Pons (tissue), 1 donor: Measurements from ENCODE around the gene ZMYM2.
A peak's percentile ranks its signal among the peaks of the same experiment; 100 is the strongest.

Source experiments
- DNase-seq: peaks from one replicate; pipeline ENCODE4 v3.0.0-alpha.2; 2016; ENCODE audit warnings: low spot score

ZMYM2 gene

DNA sequence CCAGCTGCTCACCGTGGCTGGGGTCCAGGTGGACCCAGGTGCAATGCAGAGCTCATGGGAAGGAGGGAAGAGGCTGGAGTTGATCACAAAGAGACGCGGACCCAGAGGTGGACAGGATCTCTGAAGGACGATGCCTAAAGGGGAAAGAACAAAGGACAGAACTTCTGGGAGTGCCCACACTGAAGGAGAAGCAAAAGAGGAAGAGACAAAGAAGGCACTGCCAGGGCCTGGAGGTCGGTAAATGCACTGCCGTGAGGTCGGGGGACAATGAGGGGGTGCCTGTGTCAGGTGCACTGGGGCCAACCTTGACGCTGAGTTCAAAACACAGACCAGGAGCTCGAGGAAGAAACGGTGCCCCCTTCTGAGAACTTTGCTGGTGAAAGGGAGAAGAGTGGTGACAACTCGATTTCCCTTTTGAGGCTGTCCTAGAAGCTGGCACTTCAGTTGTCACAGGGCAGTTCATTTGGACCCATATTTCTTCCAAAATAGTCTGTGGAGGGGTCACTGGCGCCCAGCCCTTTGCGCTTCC, 146.7 kb downstream of the ZMYM2 start:
- no peak for DNase-seq

DNA sequence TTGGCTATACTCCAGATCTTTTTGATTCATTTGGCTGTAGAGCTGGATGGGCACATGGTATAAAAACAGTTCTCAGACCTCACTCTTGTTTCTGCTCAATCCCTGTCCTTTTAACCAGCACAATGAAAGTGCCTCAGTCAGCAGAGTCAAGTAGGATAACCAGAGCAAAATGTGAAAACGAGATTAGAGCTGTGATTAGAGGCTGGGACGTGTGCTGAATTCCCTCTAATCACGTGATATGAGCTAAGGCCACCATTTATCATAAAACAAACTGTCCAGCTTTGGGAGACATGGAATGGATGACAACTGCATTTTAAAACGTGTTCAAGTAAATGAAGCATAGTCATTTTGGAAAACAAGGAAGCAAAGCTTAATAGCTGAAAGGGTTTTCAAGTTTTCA, 148.2 kb downstream of the ZMYM2 start:
- DNase-seq = no peak

DNA sequence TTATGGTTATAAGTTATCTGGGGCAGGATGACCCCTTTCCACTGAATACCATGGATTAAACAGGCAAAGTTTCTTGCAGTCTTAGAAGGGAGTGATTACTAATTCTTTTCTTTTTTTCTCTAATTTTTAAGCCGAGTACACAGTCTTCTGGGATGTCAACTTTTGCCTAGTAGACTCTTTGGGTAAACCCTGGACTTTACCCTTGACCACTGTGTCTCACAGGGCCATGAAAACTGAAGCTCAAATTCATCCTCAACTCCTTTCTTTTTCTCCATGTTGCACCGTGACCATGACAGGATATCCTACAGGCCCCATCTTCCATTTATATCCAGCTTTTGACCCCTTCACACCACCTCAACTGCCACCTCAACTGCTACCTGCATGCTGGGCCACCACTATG, 150.5 kb downstream of the ZMYM2 start:
- no peak for DNase-seq

DNA sequence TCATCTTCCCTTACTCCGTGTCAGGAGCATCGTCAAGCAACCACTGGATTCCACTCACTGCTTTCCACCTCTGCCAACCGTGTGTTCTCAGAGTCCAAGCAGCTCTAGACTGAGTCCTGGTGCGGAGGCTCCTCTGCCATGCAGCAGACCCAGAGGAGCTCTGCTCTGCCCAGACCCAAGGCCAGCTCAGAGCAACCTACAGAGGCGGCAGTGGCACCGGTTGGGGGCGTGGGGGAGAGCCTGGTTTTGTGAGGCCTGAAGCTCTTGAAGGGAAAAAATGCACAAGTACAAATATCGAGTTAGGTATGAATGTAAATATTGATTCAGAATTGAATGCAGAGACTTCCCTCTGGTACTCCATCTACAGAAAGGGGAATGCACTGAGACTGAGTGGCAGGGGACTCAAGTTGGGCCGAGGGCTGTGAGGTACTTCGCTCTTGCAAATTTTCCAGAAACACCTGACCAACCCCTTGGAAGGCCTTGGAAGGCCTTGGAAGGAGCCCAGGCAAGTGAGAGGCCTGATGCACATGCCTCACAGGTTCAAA, 155.6 kb downstream of the ZMYM2 start:
- DNase-seq = no peak

DNA sequence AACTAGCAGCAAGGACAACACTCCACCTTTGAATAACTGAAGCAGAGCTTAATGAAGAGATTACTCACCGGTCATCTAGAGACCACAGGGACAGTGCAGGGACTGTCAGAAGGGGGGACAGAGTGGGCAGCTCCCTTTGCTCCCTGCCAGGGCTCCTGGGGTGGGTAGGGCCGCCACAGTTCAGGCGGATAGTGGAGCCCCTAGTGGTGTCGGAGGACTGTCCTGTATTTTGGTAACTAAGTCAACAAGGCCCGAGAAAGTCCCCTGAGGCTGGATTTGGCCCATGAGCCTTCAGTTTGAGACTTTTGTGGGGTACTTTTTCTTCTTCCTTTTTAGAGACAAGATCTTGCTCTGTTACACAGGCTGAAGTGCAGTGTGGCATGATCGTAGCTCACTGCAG, 157.7 kb downstream of the ZMYM2 start:
- DNase-seq = no peak

DNA sequence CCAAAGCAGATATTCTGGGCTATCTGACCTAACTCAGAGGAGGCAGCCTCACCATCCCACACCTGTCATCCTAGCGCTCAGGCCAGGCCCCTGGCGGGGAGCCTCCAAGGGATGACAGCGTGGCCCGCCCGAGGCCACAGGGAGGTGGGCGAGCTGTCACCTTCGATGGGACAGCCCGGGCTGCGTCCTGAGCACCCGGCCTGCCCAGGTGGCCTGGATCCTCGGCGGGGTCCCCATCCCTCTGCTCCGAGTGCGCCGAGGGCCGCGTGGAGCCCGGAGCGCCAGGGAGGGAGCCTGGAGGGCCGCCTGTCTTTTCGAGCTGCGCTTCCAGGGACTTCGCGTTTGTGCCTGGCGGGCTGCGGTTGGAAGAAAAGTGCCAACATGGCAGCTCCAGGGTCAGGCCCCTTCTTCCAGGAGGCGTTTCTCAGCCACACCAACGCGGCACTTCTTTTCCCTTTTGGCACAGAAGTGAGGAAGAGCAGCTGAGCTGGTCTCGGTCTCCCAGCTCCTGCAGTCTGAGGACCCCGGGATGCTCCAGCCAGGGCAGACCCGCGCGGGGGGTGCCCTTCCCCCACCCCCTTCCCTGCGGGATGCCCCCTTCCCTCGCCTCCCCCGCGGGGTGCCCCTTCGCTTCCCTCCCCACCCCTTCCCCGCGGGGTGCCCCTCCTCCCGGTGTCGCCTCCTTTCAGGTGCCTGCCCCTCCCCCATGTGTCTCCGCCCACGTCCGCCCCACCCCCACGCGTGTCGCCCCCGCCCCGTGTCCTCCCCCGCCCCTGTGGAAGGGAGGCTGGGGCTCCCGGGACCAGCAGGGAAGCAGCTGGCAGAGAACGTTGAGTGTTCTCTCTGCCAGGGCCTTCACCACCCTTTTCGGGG, 160.0 kb downstream of the ZMYM2 start:
- no peak for DNase-seq

DNA sequence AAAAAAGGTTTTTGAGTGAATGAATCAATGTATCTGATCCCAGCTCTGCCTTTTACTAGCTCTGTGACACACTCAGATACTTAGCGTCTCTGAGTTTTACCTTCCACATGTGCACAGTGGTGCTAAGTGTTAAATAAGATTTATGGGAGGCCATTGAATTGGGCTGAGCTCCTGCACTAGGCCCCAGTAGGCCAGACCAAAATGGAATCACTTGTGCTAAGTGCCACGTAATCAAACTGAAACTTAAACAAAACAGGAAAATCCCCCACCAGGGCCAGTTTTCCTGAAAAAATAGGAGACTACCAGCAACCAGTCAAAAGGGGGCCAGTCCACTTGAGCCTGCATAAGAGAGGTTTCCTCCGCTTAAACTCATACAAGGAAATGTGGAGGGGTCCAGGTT, 161.4 kb downstream of the ZMYM2 start:
- DNase-seq = no peak

DNA sequence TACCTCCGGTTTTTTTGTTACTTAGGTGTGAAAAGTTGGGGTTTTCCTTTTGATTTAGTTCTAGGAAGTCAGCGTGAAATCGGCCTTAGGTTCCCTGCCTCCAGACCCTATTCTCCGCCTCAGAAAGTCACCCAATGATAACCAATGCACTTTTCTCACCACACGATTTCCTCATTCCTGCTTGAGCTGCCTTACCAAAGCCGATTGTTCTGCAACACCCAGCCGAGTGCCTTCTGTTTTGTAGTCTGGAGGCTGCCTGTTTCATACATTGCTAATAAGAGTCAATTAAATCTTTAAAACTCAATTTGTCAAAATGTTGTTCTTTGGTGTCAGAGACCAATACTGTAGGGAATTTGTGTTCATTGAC, 162.6 kb downstream of the ZMYM2 start:
- DNase-seq = no peak

DNA sequence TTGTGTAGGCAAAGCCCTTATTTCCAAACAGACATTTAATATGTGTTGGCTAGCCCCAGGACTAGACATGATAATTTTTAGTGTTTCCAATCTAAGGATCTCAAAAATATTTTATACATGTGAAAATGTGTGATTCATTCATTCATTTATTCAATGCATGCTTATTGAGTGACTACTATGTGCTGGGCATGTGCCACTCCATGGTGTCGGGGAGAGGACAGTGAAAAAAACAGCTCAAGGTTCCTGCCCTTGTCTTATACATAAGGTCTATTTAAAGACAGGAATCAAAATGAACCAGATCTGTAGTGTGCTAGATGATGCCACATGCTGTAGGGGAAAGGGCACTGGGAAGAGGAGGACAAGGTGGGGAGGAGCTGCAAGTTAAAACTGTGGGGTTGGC, 165.8 kb downstream of the ZMYM2 start:
- no peak for DNase-seq

DNA sequence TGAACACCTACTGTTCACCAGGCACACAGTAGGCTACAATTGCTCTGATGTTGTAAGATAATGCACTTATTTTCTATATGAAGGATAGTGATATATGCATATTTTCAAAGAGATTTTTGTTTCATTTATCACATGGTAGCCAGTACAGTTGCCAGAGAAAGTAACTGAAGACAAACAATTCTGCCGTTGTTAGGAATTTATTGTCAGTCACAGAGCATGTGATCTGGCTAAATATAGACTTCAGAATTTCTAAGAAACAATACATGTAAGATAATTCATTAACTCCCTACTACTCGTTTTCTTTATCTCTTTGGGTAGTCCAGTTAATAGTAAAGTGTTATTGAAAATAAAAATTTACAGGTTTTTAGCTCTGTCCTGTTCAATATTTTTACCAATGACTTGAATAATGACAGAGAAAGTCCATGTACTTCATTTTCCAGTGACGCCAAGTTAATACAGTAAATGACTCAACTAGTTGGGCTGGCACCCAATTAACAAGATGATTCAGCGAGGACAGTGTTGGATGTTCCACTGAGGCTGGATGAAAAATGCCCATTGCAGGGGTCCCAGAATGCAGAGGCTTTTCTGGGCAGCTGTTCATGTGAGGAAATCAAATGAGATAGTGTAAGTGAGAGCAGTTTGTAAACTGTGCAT, 166.7 kb downstream of the ZMYM2 start:
- peak; percentile 90 for DNase-seq

DNA sequence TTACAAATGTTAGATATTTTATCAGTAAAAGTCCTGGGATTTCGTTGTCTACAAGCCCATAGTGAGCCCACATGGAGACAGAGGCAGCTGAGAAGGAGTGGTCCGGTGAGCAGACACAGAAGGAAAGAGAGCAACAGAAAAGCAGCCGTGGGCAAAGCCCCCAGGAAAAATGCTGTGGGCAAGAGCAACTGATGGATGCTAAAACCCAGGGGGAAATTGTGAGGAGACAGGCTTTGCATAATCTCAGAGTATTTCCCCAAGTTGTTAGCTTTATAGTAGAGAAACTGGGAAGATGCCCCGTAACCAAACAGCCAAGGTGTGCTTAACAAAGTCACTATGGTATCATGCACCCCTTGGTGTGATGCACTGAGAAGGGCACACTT, 167.2 kb downstream of the ZMYM2 start:
- DNase-seq = no peak

DNA sequence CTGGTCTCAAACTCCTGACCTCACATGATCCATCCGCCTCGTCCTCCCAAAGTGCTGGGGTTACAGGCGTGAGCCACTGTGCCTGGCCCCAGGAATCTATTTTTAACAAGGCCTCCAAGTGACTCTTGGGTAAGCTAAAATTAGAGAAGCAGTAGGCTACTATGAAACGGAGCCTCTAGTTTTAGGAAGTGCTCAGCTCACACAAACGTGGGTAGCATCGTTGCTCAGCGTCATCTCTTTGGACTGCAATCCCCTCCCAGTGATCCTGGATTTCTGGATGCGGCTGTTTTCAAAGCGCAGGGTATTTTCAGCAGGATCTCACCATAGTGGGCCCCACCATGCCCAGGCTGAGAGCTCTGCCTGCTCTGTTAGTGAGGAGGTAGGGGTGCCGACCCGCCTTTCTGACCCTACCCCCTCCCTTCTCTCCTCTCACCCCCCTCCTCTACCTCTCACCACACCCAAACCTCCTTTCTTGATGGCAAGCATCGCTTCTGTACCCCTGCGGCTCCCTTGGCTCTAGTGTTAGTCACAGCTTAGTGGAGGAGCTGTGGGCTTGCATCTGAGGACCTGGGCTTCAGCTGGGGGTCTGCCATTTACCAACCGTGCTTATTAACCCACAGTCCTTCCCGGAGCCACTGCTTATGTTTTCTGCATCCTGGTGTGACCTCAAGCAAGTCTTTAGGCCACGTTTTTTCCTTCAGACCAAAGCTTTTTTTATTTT, 168.2 kb downstream of the ZMYM2 start:
- DNase-seq = no peak

DNA sequence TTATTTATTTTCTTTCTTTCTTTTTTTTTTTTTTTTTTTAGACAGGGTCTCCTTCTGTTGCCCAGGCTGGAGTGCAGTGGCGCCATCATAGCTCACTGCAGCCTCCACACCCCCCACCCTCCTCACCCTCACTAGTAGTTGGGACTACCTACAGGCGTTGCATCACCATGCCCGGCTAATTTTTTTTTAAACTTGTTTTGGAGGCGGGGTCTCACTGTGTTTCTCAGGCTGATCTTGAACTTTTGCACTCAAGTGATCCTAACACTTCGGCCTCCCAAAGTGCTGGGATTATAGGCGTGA, 168.7 kb downstream of the ZMYM2 start:
- no peak for DNase-seq

DNA sequence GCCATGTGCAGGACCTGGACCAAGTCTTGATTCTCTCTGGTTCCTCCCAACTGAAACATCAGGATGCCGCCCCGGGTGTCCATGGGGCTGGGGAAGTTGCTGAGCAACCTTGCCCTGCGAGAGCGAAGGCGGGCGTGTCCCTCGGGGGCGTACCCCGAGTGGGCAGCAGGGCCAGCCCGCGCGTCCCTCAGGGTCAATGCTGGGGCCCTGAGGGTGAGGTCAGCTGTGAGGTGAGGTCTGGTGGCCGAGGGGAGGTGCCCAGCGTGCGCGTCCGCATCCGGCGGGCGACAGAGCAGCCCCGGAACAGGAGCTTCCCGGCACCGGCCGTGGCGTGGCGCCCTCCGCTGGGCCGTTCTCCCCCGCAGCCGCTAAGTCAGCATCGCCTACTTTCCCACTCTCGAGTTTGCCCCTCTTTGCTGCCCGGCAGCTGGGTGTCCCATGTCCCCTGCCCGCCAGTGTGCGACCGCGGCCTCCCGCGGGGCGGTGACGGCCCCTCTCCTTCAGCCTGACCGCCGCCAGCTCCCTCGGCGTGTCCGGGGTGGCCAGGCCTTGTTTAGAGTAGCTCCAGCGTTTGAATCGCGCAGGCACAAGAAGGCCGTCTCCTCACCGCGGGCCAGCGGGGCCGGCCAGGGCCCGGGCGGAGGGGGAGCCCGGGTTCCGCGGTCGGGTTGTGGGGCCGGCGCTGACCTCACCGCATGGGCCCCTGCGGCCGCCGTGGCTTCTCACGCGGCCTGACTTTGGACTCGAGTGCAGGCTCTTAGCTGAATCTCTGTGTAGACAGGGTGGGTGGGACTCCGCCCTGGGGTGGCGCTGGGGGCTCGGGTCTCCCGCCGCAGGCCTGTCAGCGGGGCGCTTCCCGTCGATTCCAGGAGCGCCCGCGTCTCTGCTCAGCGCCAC, 169.3 kb downstream of the ZMYM2 start:
- DNase-seq = peak; percentile 48

DNA sequence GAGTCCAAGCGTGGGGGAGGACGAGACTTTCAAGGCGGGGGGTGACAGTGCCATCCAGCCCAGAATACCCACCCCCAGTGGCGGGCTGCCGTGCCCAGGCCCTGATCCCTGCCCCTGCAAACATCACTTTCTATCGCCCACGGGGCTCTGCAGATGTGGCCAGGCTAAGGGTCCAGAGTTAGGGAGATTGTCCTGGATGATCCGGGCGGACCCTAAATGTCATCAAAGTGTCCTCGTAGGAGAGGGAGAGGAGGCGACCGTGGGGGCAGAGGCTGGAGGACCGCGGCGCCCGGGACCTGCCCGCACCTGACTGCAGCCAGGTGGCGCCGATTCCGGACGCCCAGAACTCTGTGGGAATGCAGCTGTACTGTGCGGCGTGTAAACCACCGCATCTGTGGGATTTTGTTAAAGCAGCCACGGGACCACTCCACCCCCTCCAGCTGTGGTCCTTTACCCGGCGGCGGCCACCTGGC, 170.0 kb downstream of the ZMYM2 start:
- DNase-seq = no peak

DNA sequence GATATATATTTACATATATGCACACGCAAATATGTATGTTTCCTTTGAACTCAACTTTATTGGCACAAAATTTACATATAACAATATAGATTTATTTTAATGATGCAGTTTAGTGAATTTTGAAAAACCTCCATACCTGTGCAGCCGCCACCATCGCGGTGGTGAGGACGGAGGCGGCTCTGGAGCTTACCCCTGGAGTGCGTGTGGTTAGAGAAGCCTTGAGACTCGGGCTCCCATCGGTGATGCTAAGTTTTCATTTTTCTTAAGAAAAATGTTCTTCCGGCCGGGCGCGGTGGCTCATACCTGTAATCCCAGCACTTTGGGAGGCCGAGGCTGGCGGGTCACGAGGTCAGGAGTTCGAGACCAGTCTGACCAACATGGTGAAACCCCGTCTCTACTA, 170.5 kb downstream of the ZMYM2 start:
- no peak for DNase-seq

DNA sequence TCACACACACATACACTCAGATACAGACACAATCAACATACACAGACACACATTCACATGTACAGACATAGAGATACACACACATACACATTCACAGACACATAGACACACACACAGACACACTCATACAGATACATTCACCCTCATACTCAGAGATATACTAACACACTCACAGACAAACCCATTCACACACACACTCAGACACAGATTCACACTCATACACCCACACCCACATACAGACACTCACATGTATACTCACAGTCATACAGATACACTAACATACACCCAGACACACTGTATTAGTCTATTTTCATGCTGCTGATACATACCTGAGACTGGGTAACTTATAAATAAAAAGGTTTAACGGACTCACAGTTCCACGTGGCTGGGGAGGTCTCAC, 171.5 kb downstream of the ZMYM2 start:
- no peak for DNase-seq

DNA sequence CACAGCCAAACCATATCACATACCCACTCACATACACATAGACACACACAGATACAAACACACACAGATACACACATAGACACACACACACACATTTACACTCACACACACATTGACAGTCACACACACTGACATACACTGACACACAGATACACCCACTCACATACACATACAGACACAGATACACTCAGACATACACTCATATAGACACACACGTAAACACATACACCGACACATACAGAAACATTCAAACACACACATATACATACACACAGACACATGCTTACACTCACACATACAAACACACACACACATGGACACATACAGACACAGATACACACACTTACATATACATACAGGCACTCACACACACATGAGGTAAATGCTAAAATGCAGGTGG, 172.1 kb downstream of the ZMYM2 start:
- DNase-seq = no peak

DNA sequence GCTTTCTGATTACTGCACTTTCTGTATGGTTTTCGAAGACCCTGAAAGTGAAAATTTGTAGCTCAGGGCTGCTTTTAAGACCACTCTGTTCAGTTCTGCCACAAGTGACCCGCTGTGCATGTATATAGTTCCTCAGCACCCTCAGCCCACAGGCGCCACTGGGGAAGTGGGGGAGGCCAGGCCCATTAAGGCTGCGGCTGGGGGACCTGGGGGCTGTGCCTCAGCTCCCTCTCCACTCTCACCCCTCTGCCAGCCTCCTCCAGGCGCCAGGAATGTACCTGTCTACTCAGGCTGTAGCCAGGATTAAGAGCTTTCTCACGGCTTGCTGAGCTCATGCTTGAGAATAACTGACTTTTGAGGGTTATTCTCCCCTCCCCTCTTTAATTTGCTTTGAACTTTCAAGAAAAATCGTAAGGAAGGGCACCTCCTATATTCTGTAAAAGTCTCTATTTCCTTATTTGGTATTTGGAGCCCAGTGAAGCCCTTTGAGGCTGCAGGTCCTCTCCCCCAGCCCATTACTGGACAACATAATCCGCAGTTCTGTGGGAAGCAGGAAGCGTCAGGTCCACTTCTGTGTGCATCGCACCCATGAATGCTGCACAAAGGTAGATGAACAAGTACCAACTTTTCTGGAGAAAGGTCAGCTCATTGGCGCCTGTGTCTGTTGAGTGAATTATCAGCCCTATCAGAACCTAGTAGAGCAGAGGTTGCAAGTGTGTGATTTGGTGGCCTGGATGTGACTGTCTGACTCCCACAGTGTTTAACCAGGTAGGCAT, 172.7 kb downstream of the ZMYM2 start:
- DNase-seq = no peak

DNA sequence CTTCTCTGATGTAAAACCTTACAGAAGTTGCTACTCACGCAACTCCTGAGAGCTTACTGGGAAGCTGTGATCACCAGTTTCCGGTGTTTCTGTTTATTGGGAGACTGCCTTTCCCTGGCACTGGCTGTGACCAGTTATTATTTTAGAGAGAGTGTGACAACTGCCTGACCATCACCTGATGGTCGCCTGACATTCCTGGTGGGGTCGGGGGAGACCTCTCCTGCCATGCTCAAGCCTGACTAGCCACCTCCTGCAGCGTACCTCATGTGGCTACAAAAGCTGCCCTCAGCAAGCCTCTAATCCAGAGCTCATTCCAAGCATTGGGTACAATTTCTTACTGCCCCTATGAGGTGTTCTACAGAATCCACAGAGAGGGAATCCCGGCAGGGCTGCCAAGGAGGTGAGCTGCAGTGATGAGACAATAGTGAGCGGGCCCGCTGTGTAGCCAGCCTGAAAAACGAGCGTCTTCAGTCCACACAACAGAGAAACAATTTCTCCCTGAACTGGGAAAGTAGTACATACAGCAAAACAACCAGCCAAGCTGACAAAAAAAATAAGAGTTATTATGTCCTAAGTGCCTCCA, 173.6 kb downstream of the ZMYM2 start:
- no peak for DNase-seq
